SK-N-SH (cell line): ENCODE measurements around the gene FAM240B. TPM values are rescaled to one million over a fixed set of nuclear protein-coding genes. Genes with fewer than 3 reads are reported as not detected.

Experiments
- CTCF ChIA-PET: fragments of 300-600, 350-600 bp; formaldehyde crosslinking; extraction: SDS; loops from one replicate; lab custom pipeline; 2021; lab: Yijun Ruan, JAX
- POLR2A ChIA-PET: fragments of 350-600 bp; sonication (Branson Sonifier 250); formaldehyde crosslinking; extraction: SDS; loops from one replicate; lab custom pipeline; 2020; ENCODE audit warnings: antibody characterized with exemption, inconsistent platforms; lab: Yijun Ruan, JAX
- DNase-seq: peaks from one replicate; pipeline ENCODE4 v3.0.0; 2012
- H2AFZ ChIP-seq: fragments of 200-600 bp; sonication (generic); 2 replicates; pipeline ENCODE4 v1.8.1; 2016; ENCODE audit warnings: antibody characterized with exemption, mild to moderate bottlenecking, low read depth
- H3F3A ChIP-seq: fragments of 200-600 bp; sonication (generic); replicated peaks from 2 replicates; pipeline ENCODE3; 2016; ENCODE audit warnings: antibody characterized with exemption, mild to moderate bottlenecking; ENCODE audit not compliant: insufficient read depth
- H3K27ac ChIP-seq, 2 experiments: fragments of 200-500 bp in 1 of 2; fragments of 200-600 bp in 1 of 2; sonication (Bioruptor generic) in 1 of 2; sonication (generic), shearing (Covaris generic) in 1 of 2; 2 replicates each; pipeline versions ENCODE4 v1.5.1 to v1.6.1; 2014 to 2016; ENCODE audit warnings: low read depth in 2 of 2, inconsistent platforms in 1 of 2, low read length in 1 of 2, mild to moderate bottlenecking in 1 of 2, mixed read lengths in 1 of 2
- H3K27me3 ChIP-seq: fragments of 200-600 bp; sonication (generic), shearing (Covaris generic); 2 replicates; pipeline ENCODE4 v1.6.1; 2016; ENCODE audit warnings: mixed run types; ENCODE audit not compliant: insufficient read depth
- H3K36me3 ChIP-seq, 2 experiments: fragments of 200-500 bp in 1 of 2; fragments of 200-600 bp in 1 of 2; sonication (Bioruptor generic) in 1 of 2; sonication (generic) in 1 of 2; replicated peaks in 1 of 2; 2 replicates each; pipeline versions ENCODE3 to v1.5.1; 2014 to 2016; ENCODE audit warnings: low read length in 1 of 2, mild to moderate bottlenecking in 1 of 2; ENCODE audit not compliant: insufficient read depth in 2 of 2, control insufficient read depth in 1 of 2
- H3K4me1 ChIP-seq, 2 experiments: fragments of 200-500 bp in 1 of 2; fragments of 200-600 bp in 1 of 2; sonication (Bioruptor generic) in 1 of 2; sonication (generic), shearing (Covaris generic) in 1 of 2; 2 replicates each; pipeline versions ENCODE4 v1.5.1 to v1.6.1; 2014 to 2016; ENCODE audit warnings: low read depth in 1 of 2, low read length in 1 of 2, mixed run types in 1 of 2; ENCODE audit not compliant: insufficient read depth in 2 of 2, control insufficient read depth in 1 of 2
- H3K4me2 ChIP-seq: fragments of 200-600 bp; sonication (generic), shearing (Covaris generic); 2 replicates; pipeline ENCODE4 v1.6.1; 2017; ENCODE audit warnings: mixed run types
- H3K4me3 ChIP-seq, 2 experiments: fragments of 200-500 bp in 1 of 2; fragments of 200-600 bp in 1 of 2; sonication (Bioruptor generic) in 1 of 2; sonication (generic), shearing (Covaris generic) in 1 of 2; 2 replicates each; pipeline versions ENCODE4 v1.5.1 to v1.8.1; 2014 to 2016; ENCODE audit warnings: low read depth in 2 of 2, inconsistent platforms in 1 of 2, low read length in 1 of 2, mild to moderate bottlenecking in 1 of 2, mixed read lengths in 1 of 2, moderate library complexity in 1 of 2
- H3K79me2 ChIP-seq: fragments of 200-600 bp; sonication (generic); 2 replicates; pipeline ENCODE4 v1.8.1; 2017; ENCODE audit warnings: mild to moderate bottlenecking; ENCODE audit not compliant: insufficient read depth
- H3K9ac ChIP-seq: fragments of 200-600 bp; sonication (generic); 2 replicates; pipeline ENCODE4 v1.6.1; 2017; ENCODE audit warnings: mixed run types
- H3K9me2 ChIP-seq: fragments of 200-600 bp; sonication (generic); 2 replicates; pipeline ENCODE4 v1.6.1; 2017; ENCODE audit warnings: mixed run types
- H3K9me3 ChIP-seq: fragments of 200-600 bp; sonication (generic); 2 replicates; pipeline ENCODE4 v1.6.1; 2017; ENCODE audit warnings: mixed run types, mild to moderate bottlenecking, moderate library complexity
- H4K20me1 ChIP-seq: fragments of 200-600 bp; sonication (generic); 2 replicates; pipeline ENCODE4 v1.6.1; 2017; ENCODE audit warnings: mild to moderate bottlenecking, mixed run types; ENCODE audit not compliant: insufficient read depth
- EP300 ChIP-seq, 2 experiments: IDR thresholded peaks; 2 replicates each; pipeline versions ENCODE4 v1.4.0 to v1.6.1; 2012; ENCODE audit warnings: borderline replicate concordance in 1 of 2, low read depth in 1 of 2, low read length in 1 of 2
- EZH2phosphoT487 ChIP-seq: fragments of 200-600 bp; sonication (generic); IDR thresholded peaks from 2 replicates; pipeline ENCODE4 v1.6.1; 2017; ENCODE audit warnings: low read depth, mixed run types, mild to moderate bottlenecking, antibody characterized with exemption, moderate library complexity, borderline replicate concordance
- FOSL2 ChIP-seq: IDR thresholded peaks from 2 replicates; pipeline ENCODE4 v1.4.0; 2012; ENCODE audit warnings: low read depth, mild to moderate bottlenecking, moderate library complexity, borderline replicate concordance
- FOXJ3 ChIP-seq: sonication (generic); formaldehyde crosslinking; IDR thresholded peaks from 2 replicates; pipeline ENCODE4 v1.5.1; 2020; ENCODE audit warnings: mild to moderate bottlenecking, missing genetic modification reagents
- FOXM1 ChIP-seq: IDR thresholded peaks from 2 replicates; pipeline ENCODE4 v1.4.0; 2012; ENCODE audit warnings: low read depth, mild to moderate bottlenecking
- GABPA ChIP-seq: IDR thresholded peaks from 2 replicates; pipeline ENCODE4 v1.4.0; 2012; ENCODE audit warnings: low read depth, mild to moderate bottlenecking
- JUND ChIP-seq: IDR thresholded peaks from 2 replicates; pipeline ENCODE4 v1.4.0; 2012
- MEF2A ChIP-seq: IDR thresholded peaks from 2 replicates; pipeline ENCODE4 v1.4.0; 2012; ENCODE audit warnings: low read depth, borderline replicate concordance
- MXI1 ChIP-seq: IDR thresholded peaks from 2 replicates; pipeline ENCODE4 v1.6.1; 2012; ENCODE audit warnings: mild to moderate bottlenecking, low read depth, low read length, improper control_type of control experiment
- NFIC ChIP-seq: IDR thresholded peaks from 2 replicates; pipeline ENCODE4 v1.4.0; 2012; ENCODE audit warnings: borderline replicate concordance
- POLR2AphosphoS5 ChIP-seq: IDR thresholded peaks from 2 replicates; pipeline ENCODE4 v1.6.1; 2012; ENCODE audit warnings: low read depth, low read length
- RAD21 ChIP-seq: IDR thresholded peaks from 2 replicates; pipeline ENCODE4 v1.6.1; 2012; ENCODE audit warnings: mild to moderate bottlenecking, low read length
- RCOR1 ChIP-seq: fragments of 150-350 bp; IDR thresholded peaks from 2 replicates; pipeline ENCODE4 v1.6.1; 2017; ENCODE audit warnings: antibody characterized with exemption, low read length
- RFX5 ChIP-seq: IDR thresholded peaks from 2 replicates; pipeline ENCODE4 v1.6.1; 2012; ENCODE audit warnings: mild to moderate bottlenecking, improper control_type of control experiment, low read length
- SIN3A ChIP-seq: IDR thresholded peaks from 2 replicates; pipeline ENCODE4 v1.6.1; 2012; ENCODE audit warnings: low read depth, mild to moderate bottlenecking, low read length, moderate library complexity, borderline replicate concordance
- TAF1 ChIP-seq: IDR thresholded peaks from 2 replicates; pipeline ENCODE4 v1.6.1; 2012; ENCODE audit warnings: low read depth, mild to moderate bottlenecking, low read length, moderate library complexity, borderline replicate concordance
- YY1 ChIP-seq: IDR thresholded peaks from 2 replicates; pipeline ENCODE4 v1.4.0; 2012; ENCODE audit warnings: low read depth, mild to moderate bottlenecking
- WGBS: methylation state at CpG from one replicate; pipeline ENCODE4 v1.1.6; 2017; ENCODE audit warnings: low lambda C conversion rate; 5-methylcytosine and 5-hydroxymethylcytosine counted together
- polyA plus RNA-seq, 3 experiments: library from polyadenylated mRNA; depleted of rRNA; stranded (reverse); fragments of >200 nt; gene quantifications; 2 replicates each; pipeline ENCODE4 v1.2.3, GENCODE V29; 2012
- TF ChIP-seq, protein P1 (sequence below): fragments of 200-600 bp; sonication (generic); IDR thresholded peaks from 2 replicates; pipeline ENCODE4 v1.6.1; 2017; ENCODE audit warnings: antibody characterized with exemption, mild to moderate bottlenecking, moderate library complexity
- TF ChIP-seq, protein P2 (sequence below): IDR thresholded peaks from 2 replicates; pipeline ENCODE4 v1.4.0; 2012; ENCODE audit warnings: low read depth, borderline replicate concordance
- TF ChIP-seq, protein P3 (sequence below): IDR thresholded peaks from 2 replicates; pipeline ENCODE4 v1.4.0; 2012; ENCODE audit warnings: low read depth, borderline replicate concordance
- TF ChIP-seq, protein P4 (sequence below): IDR thresholded peaks from 2 replicates; pipeline ENCODE4 v1.4.0; 2012; ENCODE audit warnings: low read depth

The FAM240B gene
- polyA plus RNA-seq, 1 of the 3 experiments (the other 2 are of a cell fraction) = not detected

DNA sequence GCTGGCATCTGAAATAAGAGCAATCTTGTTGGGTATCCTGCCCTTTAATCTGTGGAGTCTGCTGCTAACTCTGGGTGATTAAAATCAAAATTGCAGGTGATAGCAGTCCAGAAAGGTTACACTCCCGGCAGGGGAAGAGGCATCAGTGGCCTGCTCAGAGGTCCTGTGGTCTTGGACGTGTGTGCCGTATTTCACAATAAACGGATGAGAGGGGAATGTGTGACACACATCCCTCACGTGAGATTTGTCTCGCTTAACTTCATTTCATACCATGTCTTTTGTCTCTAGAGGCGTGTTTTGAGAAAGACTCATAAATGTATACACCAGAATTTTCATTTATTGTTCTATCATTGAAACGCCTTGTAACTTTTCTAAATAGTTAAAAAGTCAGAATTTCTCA, 36.6 kb downstream of the FAM240B start:
- no peaks in the 10 kb centered on the region for H3K9me2 ChIP-seq
- no peaks in the 10 kb centered on the region for H3K9me3 ChIP-seq
- no peaks in the 10 kb centered on the region for H3K36me3 ChIP-seq
- no peak overlapping the region for H2AFZ ChIP-seq
- H3F3A ChIP-seq = no peaks in the 10 kb centered on the region
- H3K27ac ChIP-seq = no peak overlapping the region
- no peaks in the 10 kb centered on the region for H3K27me3 ChIP-seq
- H4K20me1 ChIP-seq = no peaks in the 10 kb centered on the region
- no peak overlapping the region for H3K4me2 ChIP-seq
- 58% methylated on average over 8 of the region's 8 CpGs for WGBS
- TF ChIP-seq, protein P1, sequence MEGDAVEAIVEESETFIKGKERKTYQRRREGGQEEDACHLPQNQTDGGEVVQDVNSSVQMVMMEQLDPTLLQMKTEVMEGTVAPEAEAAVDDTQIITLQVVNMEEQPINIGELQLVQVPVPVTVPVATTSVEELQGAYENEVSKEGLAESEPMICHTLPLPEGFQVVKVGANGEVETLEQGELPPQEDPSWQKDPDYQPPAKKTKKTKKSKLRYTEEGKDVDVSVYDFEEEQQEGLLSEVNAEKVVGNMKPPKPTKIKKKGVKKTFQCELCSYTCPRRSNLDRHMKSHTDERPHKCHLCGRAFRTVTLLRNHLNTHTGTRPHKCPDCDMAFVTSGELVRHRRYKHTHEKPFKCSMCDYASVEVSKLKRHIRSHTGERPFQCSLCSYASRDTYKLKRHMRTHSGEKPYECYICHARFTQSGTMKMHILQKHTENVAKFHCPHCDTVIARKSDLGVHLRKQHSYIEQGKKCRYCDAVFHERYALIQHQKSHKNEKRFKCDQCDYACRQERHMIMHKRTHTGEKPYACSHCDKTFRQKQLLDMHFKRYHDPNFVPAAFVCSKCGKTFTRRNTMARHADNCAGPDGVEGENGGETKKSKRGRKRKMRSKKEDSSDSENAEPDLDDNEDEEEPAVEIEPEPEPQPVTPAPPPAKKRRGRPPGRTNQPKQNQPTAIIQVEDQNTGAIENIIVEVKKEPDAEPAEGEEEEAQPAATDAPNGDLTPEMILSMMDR = no peak
- TF ChIP-seq SIN3A (no peak), RAD21 (no peak), MEF2A (no peak), FOSL2 (no peak), FOXM1 (no peak), RFX5 (no peak), NFIC (no peak), EP300 (IDR thresholded peaks at IDR 0.05; ENCODE audit: borderline replicate concordance in 1 of 2, low read depth in 1 of 2, low read length in 1 of 2) (no peak), POLR2AphosphoS5 (no peak), RCOR1 (no peak), FOXJ3 (CRISPR knock-in tag) (no peak)
- TF ChIP-seq, protein P2, sequence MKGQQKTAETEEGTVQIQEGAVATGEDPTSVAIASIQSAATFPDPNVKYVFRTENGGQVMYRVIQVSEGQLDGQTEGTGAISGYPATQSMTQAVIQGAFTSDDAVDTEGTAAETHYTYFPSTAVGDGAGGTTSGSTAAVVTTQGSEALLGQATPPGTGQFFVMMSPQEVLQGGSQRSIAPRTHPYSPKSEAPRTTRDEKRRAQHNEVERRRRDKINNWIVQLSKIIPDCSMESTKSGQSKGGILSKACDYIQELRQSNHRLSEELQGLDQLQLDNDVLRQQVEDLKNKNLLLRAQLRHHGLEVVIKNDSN = no peak
- no peak overlapping the region for H3K4me3 ChIP-seq
- H3K9ac ChIP-seq = no peak overlapping the region
- H3K4me1 ChIP-seq = peaks cover 7 to 10% of the 10 kb centered on the region in 2 experiments; a peak in 1 of 4 replicates
- ChIA-PET POLR2A (no interaction called here), CTCF (interaction anchor here (1.4 kb wide), 1 partner anchor 11 kb away, joined by 4 read pairs; no protein-coding TSS in a partner anchor)
- no peaks in the 10 kb centered on the region for H3K79me2 ChIP-seq
- no peak for DNase-seq

DNA sequence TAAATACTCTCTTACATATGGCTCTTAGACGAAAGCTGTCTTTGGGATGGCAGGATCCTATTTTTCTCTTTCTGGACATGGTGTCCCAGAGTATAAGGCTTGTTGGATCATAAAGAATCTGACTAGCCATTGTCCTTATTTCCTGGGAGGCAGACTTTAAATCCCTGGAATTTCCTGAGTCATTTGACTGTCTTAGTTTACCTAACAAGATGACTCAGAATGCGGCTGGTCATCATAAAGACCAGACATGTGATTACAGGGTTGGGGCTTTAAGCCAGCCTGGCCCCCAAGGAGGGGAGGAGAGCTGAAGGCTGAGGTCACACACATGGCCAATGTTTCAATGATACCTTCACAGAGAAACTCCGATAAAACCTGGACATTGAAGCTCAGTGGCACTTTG, 37.2 kb downstream of the FAM240B start:
- 48% methylated on average over 3 of the region's 3 CpGs for WGBS
- TF ChIP-seq, protein P2 = no peak
- TF ChIP-seq, protein P1 = no peak
- TF ChIP-seq POLR2AphosphoS5 (no peak), TAF1 (no peak), GABPA (no peak), JUND (no peak), EZH2phosphoT487 (no peak), MXI1 (no peak), YY1 (no peak), NFIC (no peak)
- TF ChIP-seq, protein P3, sequence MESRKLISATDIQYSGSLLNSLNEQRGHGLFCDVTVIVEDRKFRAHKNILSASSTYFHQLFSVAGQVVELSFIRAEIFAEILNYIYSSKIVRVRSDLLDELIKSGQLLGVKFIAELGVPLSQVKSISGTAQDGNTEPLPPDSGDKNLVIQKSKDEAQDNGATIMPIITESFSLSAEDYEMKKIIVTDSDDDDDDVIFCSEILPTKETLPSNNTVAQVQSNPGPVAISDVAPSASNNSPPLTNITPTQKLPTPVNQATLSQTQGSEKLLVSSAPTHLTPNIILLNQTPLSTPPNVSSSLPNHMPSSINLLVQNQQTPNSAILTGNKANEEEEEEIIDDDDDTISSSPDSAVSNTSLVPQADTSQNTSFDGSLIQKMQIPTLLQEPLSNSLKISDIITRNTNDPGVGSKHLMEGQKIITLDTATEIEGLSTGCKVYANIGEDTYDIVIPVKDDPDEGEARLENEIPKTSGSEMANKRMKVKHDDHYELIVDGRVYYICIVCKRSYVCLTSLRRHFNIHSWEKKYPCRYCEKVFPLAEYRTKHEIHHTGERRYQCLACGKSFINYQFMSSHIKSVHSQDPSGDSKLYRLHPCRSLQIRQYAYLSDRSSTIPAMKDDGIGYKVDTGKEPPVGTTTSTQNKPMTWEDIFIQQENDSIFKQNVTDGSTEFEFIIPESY = no peak
- TF ChIP-seq, protein P4, sequence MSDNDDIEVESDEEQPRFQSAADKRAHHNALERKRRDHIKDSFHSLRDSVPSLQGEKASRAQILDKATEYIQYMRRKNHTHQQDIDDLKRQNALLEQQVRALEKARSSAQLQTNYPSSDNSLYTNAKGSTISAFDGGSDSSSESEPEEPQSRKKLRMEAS = no peak

More for the DNA sequence above, 37.2 kb downstream of the FAM240B start:
- Histone ChIP-seq H3K4me1 (peaks cover 6 to 7% of the 10 kb centered on the region in 2 experiments; a peak in 1 of 4 replicates), H2AFZ (no peak overlapping the region), H4K20me1 (no peaks in the 10 kb centered on the region), H3K9me2 (no peaks in the 10 kb centered on the region), H3F3A (no peaks in the 10 kb centered on the region), H3K36me3 (no peaks in the 10 kb centered on the region), H3K79me2 (no peaks in the 10 kb centered on the region), H3K9me3 (no peaks in the 10 kb centered on the region), H3K27ac (peak overlapping the region in 1 of 2 experiments; percentile 49; a peak in 2 of 4 replicates), H3K9ac (no peak overlapping the region), H3K27me3 (no peaks in the 10 kb centered on the region), H3K4me2 (peak overlapping the region; percentile 0; the same call in 1 of the 2 replicates), H3K4me3 (no peak overlapping the region)
- ChIA-PET CTCF (interaction anchor here (1.4 kb wide), 1 partner anchor 11 kb away, joined by 4 read pairs; no protein-coding TSS in a partner anchor), POLR2A (no interaction called here)
- DNase-seq = no peak
